Aorta (tissue), 5 donors: Measurements from ENCODE around the gene MED12L. TPM values are rescaled to one million over a fixed set of nuclear protein-coding genes. Genes with fewer than 3 reads are reported as not detected.

ENCODE experiments used
- ATAC-seq: fragments of 200-7000 bp; cut with Tn5 transposase; one replicate; pipeline ENCODE4 v1.9.1; 2022; ENCODE audit warnings: moderate library complexity; ENCODE audit not compliant: low FRiP score
- DNase-seq, 2 donors: peaks; one replicate each; pipeline ENCODE4 v3.0.0-alpha.2; 2020
- H3K27ac ChIP-seq, 2 donors: one replicate each; pipeline ENCODE4 v1.5.1; 2013; ENCODE audit warnings: low read length in 2 of 2, mild to moderate bottlenecking in 2 of 2, moderate library complexity in 2 of 2, control low read depth in 1 of 2, inconsistent platforms in 1 of 2, low read depth in 1 of 2
- H3K27me3 ChIP-seq, 2 donors: one replicate each; pipeline ENCODE4 v1.6.1; 2013; ENCODE audit warnings: control low read depth in 1 of 2, low read length in 1 of 2, mild to moderate bottlenecking in 1 of 2, moderate library complexity in 1 of 2; ENCODE audit not compliant: insufficient read depth in 2 of 2, control insufficient read depth in 1 of 2
- H3K36me3 ChIP-seq, 2 donors: one replicate each; pipeline ENCODE4 v1.6.1; 2013; ENCODE audit warnings: control low read depth in 1 of 2, low read length in 1 of 2, mild to moderate bottlenecking in 1 of 2; ENCODE audit not compliant: insufficient read depth in 2 of 2, control insufficient read depth in 1 of 2
- H3K4me1 ChIP-seq, 2 donors: one replicate each; pipeline ENCODE4 v1.6.1; 2013; ENCODE audit warnings: low read length in 2 of 2, control low read depth in 1 of 2, mild to moderate bottlenecking in 1 of 2, moderate library complexity in 1 of 2; ENCODE audit not compliant: insufficient read depth in 2 of 2, control insufficient read depth in 1 of 2
- H3K4me3 ChIP-seq, 2 donors: one replicate each; pipeline ENCODE4 v1.5.1; 2013; ENCODE audit warnings: low read length in 2 of 2, control low read depth in 1 of 2, mild to moderate bottlenecking in 1 of 2
- H3K9me3 ChIP-seq: one replicate; pipeline ENCODE4 v1.6.1; 2013; ENCODE audit warnings: mild to moderate bottlenecking, low read length; ENCODE audit not compliant: control insufficient read depth
- WGBS, 2 donors: extraction: QIAGEN DNeasy Blood & Tissue Kit; methylation state at CpG; one replicate each; pipeline ENCODE4 v1.1.7; 2013; 5-methylcytosine and 5-hydroxymethylcytosine counted together
- intact Hi-C, 2 donors: fragments of 100-400 bp; cut with DNase I; formaldehyde crosslinking; loops; one replicate each; pipeline versions ENCODE4 v1.14.2 to v1.15.0; 2022
- polyA plus RNA-seq, 2 donors: library from polyadenylated mRNA; stranded (reverse); fragments of 200-250 nt; gene quantifications; one replicate each; pipeline ENCODE4 v1.2.3, GENCODE V29; 2013
- total RNA-seq, 2 donors: library from RNA; stranded (reverse); fragmentation: NEBNext Ultra II Directional; extraction: Animal tissue kit (Norgen Biotek cat#: 25700); gene quantifications; one replicate each; pipeline ENCODE4 v1.2.1, GENCODE V29; 2021
- donor health status: healthy with polysubstance abuse.
- donor health status: Bipolar disorder and iron deficiency.
- donor health status: DM: no; HTN: no; CAD: no.
- donor health status: DM: no; HTN: no; CAD: no.
- donor health status: DM: yes; HTN: yes; CAD: no.

Gene MED12L
- total and polyA plus RNA-seq, 4 donors: 1.1 to 2.3 TPM; not detected in 2

GRCh38 chr3:151135541-151136337 lies 50.3 kb downstream of the MED12L start:
- WGBS, 2 donors: 75 to 81% methylated on average over 5 of the region's 5 CpGs
- Histone ChIP-seq H3K27me3 (no peaks in the 10 kb centered on the region), H3K4me1 (no peaks in the 10 kb centered on the region), H3K27ac (no peak overlapping the region), H3K9me3 (peaks cover 1% of the 10 kb centered on the region), H3K36me3 (no peaks in the 10 kb centered on the region), H3K4me3 (no peak overlapping the region)
- DNase-seq (no peak), ATAC-seq (no peak)
- intact Hi-C loops: no loop called here

GRCh38 chr3:151142929-151143328 lies 57.5 kb downstream of the MED12L start:
- H3K4me3 ChIP-seq: no peak overlapping the region
- H3K27ac ChIP-seq: no peak overlapping the region
- no peaks in the 10 kb centered on the region for H3K27me3 ChIP-seq
- 80 to 83% methylated on average over 5 of the region's 5 CpGs for WGBS, 2 donors
- intact Hi-C loops: loop anchor here in 1 of 2 donors (10.0 kb wide), 1 partner anchor 268 kb away; no protein-coding TSS in a partner anchor
- H3K36me3 ChIP-seq: no peaks in the 10 kb centered on the region
- H3K4me1 ChIP-seq: no peaks in the 10 kb centered on the region
- no peaks in the 10 kb centered on the region for H3K9me3 ChIP-seq
- ATAC-seq (no peak), DNase-seq (no peak)

- Histone ChIP-seq H3K4me3 (no peak overlapping the region), H3K4me1 (no peaks in the 10 kb centered on the region), H3K27me3 (no peaks in the 10 kb centered on the region), H3K9me3 (no peaks in the 10 kb centered on the region), H3K36me3 (no peaks in the 10 kb centered on the region), H3K27ac (no peak overlapping the region)
- no peak for DNase-seq
- intact Hi-C loops: loop anchor here (2.0 to 10.0 kb wide), 2 partner anchors 269 to 355 kb away; no protein-coding TSS in a partner anchor
- WGBS, 2 donors: 91 to 95% methylated on average over 4 of the region's 4 CpGs
- no peak for ATAC-seq
These were observed 58.6 kb downstream of the MED12L start for GRCh38 chr3:151144016-151144415.

DNA sequence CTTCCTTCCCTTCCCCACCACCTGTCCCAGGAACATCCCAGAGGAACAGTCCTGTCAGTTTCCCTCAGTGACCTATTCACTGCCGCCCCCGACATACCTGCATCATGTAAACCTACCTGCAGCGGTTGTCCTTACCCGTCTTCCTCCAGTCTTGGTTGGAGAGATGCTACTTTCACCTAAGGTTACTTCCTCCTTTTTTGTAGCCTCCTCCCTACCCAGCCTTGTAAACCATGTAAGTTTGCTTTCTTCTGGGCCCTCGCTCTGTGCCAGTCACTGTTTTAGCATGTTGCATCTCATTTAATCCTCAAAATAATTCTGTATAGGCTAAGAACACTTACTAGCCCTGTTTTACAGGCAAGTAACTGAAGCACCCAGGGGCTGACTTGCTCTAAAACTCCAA lies 59.3 kb downstream of the MED12L start:
- DNase-seq (no peak), ATAC-seq (no peak)
- no peaks in the 10 kb centered on the region for H3K9me3 ChIP-seq
- no peaks in the 10 kb centered on the region for H3K36me3 ChIP-seq
- H3K4me3 ChIP-seq: no peak overlapping the region
- intact Hi-C loops: loop anchor here (2.0 to 10.0 kb wide), 2 partner anchors 270 to 356 kb away; no protein-coding TSS in a partner anchor
- 96 to 97% methylated on average over 5 of the region's 5 CpGs for WGBS, 2 donors
- H3K27ac ChIP-seq: no peak overlapping the region
- H3K4me1 ChIP-seq: no peaks in the 10 kb centered on the region
- no peaks in the 10 kb centered on the region for H3K27me3 ChIP-seq

DNA sequence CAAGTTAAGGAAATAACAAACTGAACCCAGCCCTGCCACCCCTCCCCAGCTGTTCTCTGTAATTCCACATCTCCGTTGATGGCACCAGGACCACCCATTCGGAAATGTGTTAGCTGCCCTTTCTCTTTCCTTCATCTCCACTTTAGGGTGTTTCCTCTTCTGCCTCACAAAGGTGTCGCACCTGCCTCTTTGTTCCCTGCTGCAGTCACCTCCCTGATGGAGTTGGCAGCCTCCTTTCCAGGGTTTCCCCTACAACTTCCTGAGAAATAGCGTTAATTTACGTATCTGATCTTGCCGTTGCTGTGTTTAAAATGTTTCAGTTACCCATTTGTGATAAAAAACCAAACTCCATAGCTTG lies 60.2 kb downstream of the MED12L start:
- DNase-seq (no peak), ATAC-seq (no peak)
- no peak overlapping the region for H3K4me3 ChIP-seq
- 44 to 45% methylated on average over 6 of the region's 6 CpGs for WGBS, 2 donors
- H3K36me3 ChIP-seq: no peaks in the 10 kb centered on the region
- H3K27me3 ChIP-seq: no peaks in the 10 kb centered on the region
- H3K27ac ChIP-seq: no peak overlapping the region
- intact Hi-C loops: loop anchor here (2.0 to 10.0 kb wide), 2 partner anchors 271 to 357 kb away; no protein-coding TSS in a partner anchor
- no peaks in the 10 kb centered on the region for H3K9me3 ChIP-seq
- H3K4me1 ChIP-seq: no peaks in the 10 kb centered on the region

DNA sequence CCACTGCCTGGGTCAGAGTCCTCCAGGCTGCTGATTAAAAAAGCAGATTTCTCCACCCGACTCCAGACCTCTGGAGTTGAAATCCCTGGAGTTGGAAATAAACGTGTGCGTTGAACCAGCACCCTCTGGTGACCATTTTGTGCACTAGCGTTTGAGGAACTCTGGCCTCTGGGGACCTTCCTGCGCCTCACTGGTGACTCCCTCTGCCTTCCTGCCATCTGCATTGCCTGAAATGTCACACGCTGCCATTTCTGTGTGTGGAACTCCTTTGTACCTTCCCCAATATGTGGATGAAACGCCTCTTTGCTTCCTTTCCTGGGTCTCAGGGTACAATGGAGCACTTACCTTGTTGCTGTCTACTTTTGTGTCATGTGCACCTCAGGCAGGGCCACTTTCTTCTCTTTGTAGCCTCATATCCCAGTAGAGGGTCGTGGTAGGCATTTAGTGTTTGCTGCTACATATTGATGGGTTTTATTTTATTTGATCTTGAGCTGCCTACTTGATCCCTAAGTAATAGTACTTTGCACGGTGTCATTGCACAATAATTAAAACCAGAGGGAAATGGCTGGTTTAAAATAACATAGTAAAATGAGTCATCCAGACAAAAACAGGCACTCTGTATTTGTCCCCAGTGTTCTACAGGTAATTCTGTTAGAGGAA lies 60.7 kb downstream of the MED12L start:
- DNase-seq (peak; percentile 76 to 81), ATAC-seq (peak; percentile 92)
- Histone ChIP-seq H3K27me3 (no peaks in the 10 kb centered on the region), H3K9me3 (no peaks in the 10 kb centered on the region), H3K36me3 (no peaks in the 10 kb centered on the region), H3K4me3 (no peak overlapping the region), H3K4me1 (no peaks in the 10 kb centered on the region), H3K27ac (no peak overlapping the region)
- 4 to 5% methylated on average over 9 of the region's 9 CpGs for WGBS, 2 donors
- intact Hi-C loops: loop anchor here in 1 of 2 donors (10.0 kb wide), 1 partner anchor 271 kb away; no protein-coding TSS in a partner anchor

GRCh38 chr3:151146731-151147091 lies 61.2 kb downstream of the MED12L start:
- ATAC-seq (peak; percentile 13), DNase-seq (no peak)
- Histone ChIP-seq H3K27ac (no peak overlapping the region), H3K9me3 (no peaks in the 10 kb centered on the region), H3K27me3 (no peaks in the 10 kb centered on the region), H3K4me1 (no peaks in the 10 kb centered on the region), H3K4me3 (no peak overlapping the region), H3K36me3 (no peaks in the 10 kb centered on the region)
- intact Hi-C loops: loop anchor here in 1 of 2 donors (10.0 kb wide), 1 partner anchor 272 kb away; no protein-coding TSS in a partner anchor
- 66 to 94% methylated on average over 1 of the region's 1 CpG for WGBS, 2 donors

DNA sequence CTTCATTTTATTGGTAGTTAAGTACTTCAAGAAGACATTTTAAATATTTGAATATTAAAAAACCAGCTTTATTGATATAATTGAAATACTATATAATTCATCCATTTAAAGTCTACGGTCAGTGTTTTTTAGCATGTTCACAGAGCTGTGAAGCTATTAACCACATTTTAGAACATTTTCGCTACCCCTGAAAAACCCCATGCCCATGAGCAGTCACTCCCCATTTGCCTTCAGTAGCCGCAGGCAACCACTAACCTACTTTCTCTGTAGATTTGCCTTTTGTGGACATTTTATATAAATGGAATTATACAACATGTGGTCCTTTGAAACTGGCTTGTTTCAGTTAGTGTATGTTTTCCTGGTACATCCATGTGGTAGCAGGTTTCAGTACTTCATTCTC lies 61.8 kb downstream of the MED12L start:
- 93 to 96% methylated on average over 3 of the region's 3 CpGs for WGBS, 2 donors

More for the DNA sequence above, 61.8 kb downstream of the MED12L start:
- H3K4me1 ChIP-seq: no peaks in the 10 kb centered on the region
- no peaks in the 10 kb centered on the region for H3K9me3 ChIP-seq
- no peak overlapping the region for H3K4me3 ChIP-seq
- ATAC-seq (no peak), DNase-seq (no peak)
- intact Hi-C loops: loop anchor here in 1 of 2 donors (10.0 kb wide), 1 partner anchor 272 kb away; no protein-coding TSS in a partner anchor
- no peak overlapping the region for H3K27ac ChIP-seq
- H3K36me3 ChIP-seq: no peaks in the 10 kb centered on the region
- H3K27me3 ChIP-seq: no peaks in the 10 kb centered on the region
